CD4-positive, alpha-beta T cell (primary cell): ENCODE data around the gene BARHL1. TPM values are rescaled to one million over a fixed set of nuclear protein-coding genes. Genes with fewer than 3 reads are reported as not detected.

Experiments
- ATAC-seq: fragments of 200-7000 bp; cut with Tn5 transposase; one replicate; pipeline ENCODE4 v1.10.0; 2022; ENCODE audit warnings: mild to moderate bottlenecking; ENCODE audit not compliant: poor library complexity
- CTCF ChIA-PET: fragments of 350-600 bp; sonication (Branson Sonifier 250); formaldehyde crosslinking; loops from one replicate; lab custom pipeline; 2021; ENCODE audit warnings: antibody characterized with exemption, inconsistent platforms; lab: Charles Lee
- POLR2A ChIA-PET: fragments of 350-600 bp; sonication (Branson Sonifier 250); formaldehyde crosslinking; loops from one replicate; lab custom pipeline; 2021; ENCODE audit warnings: antibody characterized with exemption, inconsistent platforms; lab: Charles Lee
- DNase-seq, 14 experiments: peaks; one replicate each; pipeline ENCODE4 v3.0.0-alpha.2; 2013 to 2020; ENCODE audit warnings: mixed read lengths in 2 of 14
- H3K27ac ChIP-seq, 2 donors: one replicate each; pipeline versions ENCODE4 v1.5.1 to v1.7.0; 2013; ENCODE audit warnings: low read length in 2 of 2, low read depth in 1 of 2, mild to moderate bottlenecking in 1 of 2
- H3K27me3 ChIP-seq, 2 experiments: 1 replicate in 1 of 2; 2 replicates in 1 of 2; pipeline versions ENCODE4 v1.6.1 to v1.7.0; 2013; ENCODE audit warnings: low read length in 2 of 2, control low read depth in 1 of 2, mild to moderate bottlenecking in 1 of 2, moderate library complexity in 1 of 2; ENCODE audit not compliant: insufficient read depth in 2 of 2, control insufficient read depth in 1 of 2
- H3K36me3 ChIP-seq: one replicate; pipeline ENCODE4 v1.6.1; 2013; ENCODE audit warnings: low read length, control low read depth; ENCODE audit not compliant: insufficient read depth
- H3K4me1 ChIP-seq: one replicate; pipeline ENCODE4 v1.6.1; 2013; ENCODE audit warnings: low read length, control low read depth; ENCODE audit not compliant: insufficient read depth
- H3K4me3 ChIP-seq: one replicate; pipeline ENCODE4 v1.5.1; 2013; ENCODE audit warnings: mild to moderate bottlenecking, low read length, moderate library complexity
- H3K9me3 ChIP-seq, 2 experiments: 1 replicate in 1 of 2; 2 replicates in 1 of 2; pipeline versions ENCODE4 v1.6.1 to v1.7.0; 2013; ENCODE audit warnings: low read length in 2 of 2, mild to moderate bottlenecking in 2 of 2, control low read depth in 1 of 2, moderate library complexity in 1 of 2; ENCODE audit not compliant: control insufficient read depth in 1 of 2, insufficient read depth in 1 of 2
- H3K27ac Mint-ChIP-seq: one replicate; pipeline ENCODE4 v1.8.0; 2020; ENCODE audit warnings: mixed read lengths
- H3K27me3 Mint-ChIP-seq: one replicate; pipeline ENCODE4 v1.8.0; 2021; ENCODE audit warnings: mixed read lengths
- H3K36me3 Mint-ChIP-seq: one replicate; pipeline ENCODE4 v1.8.0; 2021; ENCODE audit warnings: low read depth, mixed read lengths
- H3K4me1 Mint-ChIP-seq: one replicate; pipeline ENCODE4 v1.8.0; 2021; ENCODE audit warnings: low read depth, mixed read lengths
- H3K4me3 Mint-ChIP-seq: one replicate; pipeline ENCODE4 v1.8.0; 2020; ENCODE audit warnings: mild to moderate bottlenecking, mixed read lengths
- H3K9me3 Mint-ChIP-seq: one replicate; pipeline ENCODE4 v1.8.0; 2020; ENCODE audit warnings: mixed read lengths
- intact Hi-C, 2 experiments: fragments of 100-400 bp; cut with DNase I in 1 of 2; cut with micrococcal nuclease in 1 of 2; formaldehyde crosslinking; loops; one replicate each; pipeline versions ENCODE4 v1.15.1 to v1.9.0; 2023 to 2025; cut with DNase I, micrococcal nuclease
- total RNA-seq, 174 experiments: library from RNA in 2 of 174; stranded (reverse) in 2 of 174; gene quantifications; one replicate each; pipeline ENCODE4 v1.2.3 and lab custom pipeline; 2021 to 2026
- TF ChIP-seq, protein P1 (sequence below): fragments of 200-600 bp; IDR thresholded peaks from one replicate; pipeline ENCODE4 v1.8.0; 2022; ENCODE audit warnings: antibody characterized with exemption, mild to moderate bottlenecking

The BARHL1 gene
- total RNA-seq, 2 experiments from 2014 or later: not detected

DNA sequence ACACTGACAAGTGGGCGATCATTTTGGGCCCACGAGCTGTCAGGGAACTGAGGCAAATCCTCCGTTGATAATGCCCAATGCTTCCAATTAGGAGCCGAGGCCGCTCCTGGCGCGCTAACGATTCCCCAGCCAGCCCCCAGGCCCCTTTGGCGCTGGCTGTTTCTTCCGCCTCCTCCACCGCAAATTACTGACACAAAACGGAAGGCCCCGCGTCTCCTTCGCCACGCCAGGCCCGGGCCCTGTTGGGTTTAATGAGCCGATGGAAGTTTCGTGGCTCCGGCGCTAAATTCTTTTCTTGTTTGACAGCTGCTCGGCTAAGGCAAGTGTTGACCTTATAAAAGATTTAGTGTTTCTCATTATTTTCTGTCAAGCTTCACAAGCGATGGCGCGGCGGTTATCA lies 25.7 kb upstream of the BARHL1 start:
- DNase-seq (no peak), ATAC-seq (no peak)
- Mint-ChIP-seq H3K27me3 (peaks cover 29% of the 10 kb centered on the region), H3K27ac (no peak overlapping the region), H3K9me3 (peaks cover 4% of the 10 kb centered on the region), H3K36me3 (no peaks in the 10 kb centered on the region), H3K4me1 (no peaks in the 10 kb centered on the region), H3K4me3 (no peak overlapping the region)
- ChIA-PET CTCF (no interaction called here), POLR2A (no interaction called here)
- Histone ChIP-seq H3K4me1 (no peaks in the 10 kb centered on the region), H3K36me3 (no peaks in the 10 kb centered on the region), H3K4me3 (no peak overlapping the region), H3K27ac (no peak overlapping the region), H3K27me3 (peaks cover 6 to 10% of the 10 kb centered on the region in 2 experiments), H3K9me3 (peaks cover 0 to 10% of the 10 kb centered on the region in 2 experiments)
- TF ChIP-seq, protein P1, sequence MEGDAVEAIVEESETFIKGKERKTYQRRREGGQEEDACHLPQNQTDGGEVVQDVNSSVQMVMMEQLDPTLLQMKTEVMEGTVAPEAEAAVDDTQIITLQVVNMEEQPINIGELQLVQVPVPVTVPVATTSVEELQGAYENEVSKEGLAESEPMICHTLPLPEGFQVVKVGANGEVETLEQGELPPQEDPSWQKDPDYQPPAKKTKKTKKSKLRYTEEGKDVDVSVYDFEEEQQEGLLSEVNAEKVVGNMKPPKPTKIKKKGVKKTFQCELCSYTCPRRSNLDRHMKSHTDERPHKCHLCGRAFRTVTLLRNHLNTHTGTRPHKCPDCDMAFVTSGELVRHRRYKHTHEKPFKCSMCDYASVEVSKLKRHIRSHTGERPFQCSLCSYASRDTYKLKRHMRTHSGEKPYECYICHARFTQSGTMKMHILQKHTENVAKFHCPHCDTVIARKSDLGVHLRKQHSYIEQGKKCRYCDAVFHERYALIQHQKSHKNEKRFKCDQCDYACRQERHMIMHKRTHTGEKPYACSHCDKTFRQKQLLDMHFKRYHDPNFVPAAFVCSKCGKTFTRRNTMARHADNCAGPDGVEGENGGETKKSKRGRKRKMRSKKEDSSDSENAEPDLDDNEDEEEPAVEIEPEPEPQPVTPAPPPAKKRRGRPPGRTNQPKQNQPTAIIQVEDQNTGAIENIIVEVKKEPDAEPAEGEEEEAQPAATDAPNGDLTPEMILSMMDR: no peak
- intact Hi-C loops: no loop called here

DNA sequence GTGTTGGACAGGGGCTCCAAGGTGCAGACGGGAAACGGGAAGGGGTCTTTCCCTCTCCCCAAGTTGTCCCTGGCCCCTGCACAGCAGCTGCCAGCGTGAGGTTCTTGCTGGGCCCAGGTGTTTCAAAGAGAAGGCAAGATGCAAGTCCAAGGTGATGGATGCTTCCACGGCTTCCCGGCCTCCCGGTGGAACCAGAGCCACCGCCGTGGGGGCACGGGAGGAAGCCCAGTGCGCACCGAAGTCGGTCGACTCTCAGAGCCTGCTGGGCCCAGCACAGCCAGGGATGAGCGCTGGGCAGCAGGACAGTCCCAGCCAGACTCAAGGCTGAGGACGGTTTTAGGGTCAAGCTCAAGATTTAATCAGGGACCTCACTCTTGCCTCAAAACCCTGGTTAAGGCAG lies 25.2 kb upstream of the BARHL1 start:
- intact Hi-C loops: no loop called here
- H3K4me3 Mint-ChIP-seq: no peak overlapping the region
- H3K9me3 Mint-ChIP-seq: peaks cover 4% of the 10 kb centered on the region
- ChIA-PET CTCF (no interaction called here), POLR2A (no interaction called here)
- H3K36me3 ChIP-seq: no peaks in the 10 kb centered on the region
- peaks cover 0 to 10% of the 10 kb centered on the region in 2 experiments for H3K9me3 ChIP-seq
- H3K4me3 ChIP-seq: no peak overlapping the region
- peaks cover 6 to 10% of the 10 kb centered on the region in 2 experiments for H3K27me3 ChIP-seq
- no peak overlapping the region for H3K27ac ChIP-seq
- H3K4me1 Mint-ChIP-seq: no peaks in the 10 kb centered on the region
- TF ChIP-seq, protein P1: no peak
- peaks cover 31% of the 10 kb centered on the region for H3K27me3 Mint-ChIP-seq
- H3K27ac Mint-ChIP-seq: no peak overlapping the region
- no peak for ATAC-seq
- H3K36me3 Mint-ChIP-seq: no peaks in the 10 kb centered on the region
- DNase-seq: no peak
- H3K4me1 ChIP-seq: no peaks in the 10 kb centered on the region

DNA sequence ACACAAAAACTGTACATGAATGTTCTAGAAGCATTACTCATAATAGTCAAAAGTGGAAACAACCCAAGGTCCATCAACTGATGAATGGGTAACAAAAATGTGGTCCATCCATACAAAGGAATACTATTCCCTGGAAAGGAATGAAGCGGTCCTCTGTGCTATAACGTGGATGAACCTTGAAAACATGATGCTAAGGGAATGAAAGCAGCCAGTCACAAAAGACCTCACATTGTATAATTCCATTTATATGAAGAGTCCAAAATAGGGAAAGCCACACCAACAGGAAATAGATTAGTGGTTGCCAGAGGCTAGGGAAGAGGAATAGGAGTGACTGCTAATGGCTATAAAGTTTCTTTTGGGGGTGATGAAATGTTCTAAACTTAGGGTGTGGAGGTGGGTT lies 22.7 kb upstream of the BARHL1 start:
- peaks cover 44% of the 10 kb centered on the region for H3K27me3 Mint-ChIP-seq
- POLR2A ChIA-PET: no interaction called here

More for the DNA sequence above, 22.7 kb upstream of the BARHL1 start:
- TF ChIP-seq, protein P1: no peak
- H3K27me3 ChIP-seq: peaks cover 6 to 10% of the 10 kb centered on the region in 2 experiments
- Mint-ChIP-seq H3K9me3 (peaks cover 4% of the 10 kb centered on the region), H3K4me3 (no peak overlapping the region), H3K27ac (no peak overlapping the region), H3K4me1 (no peaks in the 10 kb centered on the region), H3K36me3 (no peaks in the 10 kb centered on the region)
- ATAC-seq (no peak), DNase-seq (no peak)
- H3K4me1 ChIP-seq: no peaks in the 10 kb centered on the region
- H3K4me3 ChIP-seq: no peak overlapping the region
- no peaks in the 10 kb centered on the region for H3K36me3 ChIP-seq
- no peak overlapping the region for H3K27ac ChIP-seq
- CTCF ChIA-PET: no interaction called here
- intact Hi-C loops: no loop called here
- peaks cover 0 to 10% of the 10 kb centered on the region in 2 experiments for H3K9me3 ChIP-seq
